GM23248 (cell line): ENCODE results near the gene FUT8.

Experiments
- EZH2 ChIP-seq: fragments of 200-600 bp; sonication (generic); IDR thresholded peaks from 2 replicates; pipeline ENCODE4 v1.6.1; 2018; ENCODE audit warnings: antibody characterized with exemption, mild to moderate bottlenecking; ENCODE audit not compliant: insufficient read depth, poor library complexity, severe bottlenecking
- EZH2phosphoT487 ChIP-seq: fragments of 200-600 bp; sonication (generic); IDR thresholded peaks from 2 replicates; pipeline ENCODE4 v1.6.1; 2018; ENCODE audit warnings: antibody characterized with exemption, moderate library complexity, mild to moderate bottlenecking, low read depth; ENCODE audit not compliant: insufficient read depth

- no peak for TF ChIP-seq EZH2phosphoT487
- TF ChIP-seq EZH2: no peak
Measured at GRCh38 chr14:65412856-65413738, 567 bp downstream of the FUT8 start.
